Right ventricle myocardium superior (tissue), 1 donor: ENCODE data around the gene DPAGT1. TPM values are rescaled to one million over a fixed set of nuclear protein-coding genes. Genes with fewer than 3 reads are reported as not detected.

Source experiments
- total RNA-seq: library from RNA; stranded (reverse); fragmentation: NEBNext Ultra II Directional; extraction: Animal tissue kit (Norgen Biotek cat#: 25700); gene quantifications from one replicate; pipeline ENCODE4 v1.2.1, GENCODE V29; 2021
- donor health status: DM: no; HTN: yes; CAD: no; lungs with severe emphysema.

DPAGT1 gene
- total RNA-seq, 1 donor from 2014 or later, result 18.2 TPM

Other genes with a start within 250 kb of the DPAGT1 start
- gene CXCR5, start 218.0 kb downstream of the DPAGT1 start, total RNA-seq, result not detected
- gene BCL9L, start 175.9 kb downstream of the DPAGT1 start, total RNA-seq, result 36.6 TPM
- gene UPK2, start 145.6 kb downstream of the DPAGT1 start, total RNA-seq, result not detected
- gene FOXR1, start 130.1 kb downstream of the DPAGT1 start, total RNA-seq, result not detected
- 10.0 TPM for gene CENATAC, start 103.7 kb downstream of the DPAGT1 start, total RNA-seq
- 827 TPM for gene RPS25, start 83.5 kb downstream of the DPAGT1 start, total RNA-seq
- 30.7 TPM for gene TRAPPC4, start 83.1 kb downstream of the DPAGT1 start, total RNA-seq
- gene SLC37A4, start 71.0 kb downstream of the DPAGT1 start, total RNA-seq, result 7.1 TPM
- 63.5 TPM for gene HYOU1, start 44.6 kb downstream of the DPAGT1 start, total RNA-seq
- 19.8 TPM for gene VPS11, start 34.0 kb downstream of the DPAGT1 start, total RNA-seq
- gene HMBS, start 17.0 kb downstream of the DPAGT1 start, total RNA-seq, result 22.1 TPM
- gene C2CD2L, start 5.5 kb upstream of the DPAGT1 start, total RNA-seq, result 9.6 TPM
- 13.3 TPM for gene HINFP, start 19.7 kb upstream of the DPAGT1 start, total RNA-seq
- gene ABCG4, start 47.2 kb upstream of the DPAGT1 start, total RNA-seq, result 1.5 TPM
- gene NLRX1, start 66.9 kb upstream of the DPAGT1 start, total RNA-seq, result 34.0 TPM
- gene NHERF4, start 83.6 kb upstream of the DPAGT1 start, total RNA-seq, result not detected
- 6.5 TPM for gene CBL, start 104.5 kb upstream of the DPAGT1 start, total RNA-seq
- 41.9 TPM for gene MCAM, start 215.3 kb upstream of the DPAGT1 start, total RNA-seq
- gene RNF26, start 232.7 kb upstream of the DPAGT1 start, total RNA-seq, result 12.9 TPM
- gene C1QTNF5, start 239.0 kb upstream of the DPAGT1 start, total RNA-seq, result 15.1 TPM
- not detected for gene MFRP, start 244.9 kb upstream of the DPAGT1 start, total RNA-seq